ENCODE results near the gene TM6SF1. TPM values are rescaled to one million over a fixed set of nuclear protein-coding genes. Genes with fewer than 3 reads are reported as not detected.

The TM6SF1 gene
- total RNA-seq, 1 donor from 2014 or later = not detected

DNA sequence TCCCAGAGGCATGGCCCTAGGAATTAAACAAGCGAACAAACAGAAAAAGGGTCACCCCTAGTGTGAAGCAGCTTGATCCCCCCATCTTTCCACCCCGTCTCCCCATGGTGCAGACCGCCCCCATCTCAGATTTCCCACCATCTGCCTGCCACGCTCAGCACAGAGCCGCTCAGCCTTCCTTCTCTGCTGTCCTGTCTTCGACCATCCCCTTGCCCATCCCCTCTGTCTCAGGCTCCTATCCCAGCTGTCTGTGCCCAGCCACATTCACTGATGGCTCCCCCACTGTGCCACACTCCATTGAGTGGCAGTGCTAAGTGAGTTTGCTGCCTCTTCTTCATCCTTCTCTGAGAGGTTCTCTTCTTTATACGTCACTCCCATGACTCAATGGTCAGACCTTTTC is 28.7 kb upstream of the TM6SF1 start:
- no peaks in the 10 kb centered on the region for H3K4me1 ChIP-seq
- H4K20me1 ChIP-seq (ENCODE audit: low read depth) = no peaks in the 10 kb centered on the region
- TF ChIP-seq EZH2 (IDR thresholded peaks at IDR 0.05) (no peak), EZH2phosphoT487 (IDR thresholded peaks at IDR 0.05) (no peak)
- TF ChIP-seq, protein P1, sequence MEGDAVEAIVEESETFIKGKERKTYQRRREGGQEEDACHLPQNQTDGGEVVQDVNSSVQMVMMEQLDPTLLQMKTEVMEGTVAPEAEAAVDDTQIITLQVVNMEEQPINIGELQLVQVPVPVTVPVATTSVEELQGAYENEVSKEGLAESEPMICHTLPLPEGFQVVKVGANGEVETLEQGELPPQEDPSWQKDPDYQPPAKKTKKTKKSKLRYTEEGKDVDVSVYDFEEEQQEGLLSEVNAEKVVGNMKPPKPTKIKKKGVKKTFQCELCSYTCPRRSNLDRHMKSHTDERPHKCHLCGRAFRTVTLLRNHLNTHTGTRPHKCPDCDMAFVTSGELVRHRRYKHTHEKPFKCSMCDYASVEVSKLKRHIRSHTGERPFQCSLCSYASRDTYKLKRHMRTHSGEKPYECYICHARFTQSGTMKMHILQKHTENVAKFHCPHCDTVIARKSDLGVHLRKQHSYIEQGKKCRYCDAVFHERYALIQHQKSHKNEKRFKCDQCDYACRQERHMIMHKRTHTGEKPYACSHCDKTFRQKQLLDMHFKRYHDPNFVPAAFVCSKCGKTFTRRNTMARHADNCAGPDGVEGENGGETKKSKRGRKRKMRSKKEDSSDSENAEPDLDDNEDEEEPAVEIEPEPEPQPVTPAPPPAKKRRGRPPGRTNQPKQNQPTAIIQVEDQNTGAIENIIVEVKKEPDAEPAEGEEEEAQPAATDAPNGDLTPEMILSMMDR (IDR thresholded peaks at IDR 0.05) = no peak
- Mint-ChIP-seq H3K9me3 (peaks cover 11% of the 10 kb centered on the region), H3K36me3 (peaks cover 1% of the 10 kb centered on the region), H3K27me3 (ENCODE audit: insufficient read depth, low read depth) (no peaks in the 10 kb centered on the region), H3K4me1 (no peaks in the 10 kb centered on the region), H3K4me3 (no peak overlapping the region), H3K27ac (no peak overlapping the region)
- no peaks in the 10 kb centered on the region for H3F3A ChIP-seq (ENCODE audit: low read depth)
- no peaks in the 10 kb centered on the region for H3K27me3 ChIP-seq
- H3K4me2 ChIP-seq = no peak overlapping the region
- no peaks in the 10 kb centered on the region for H3K9me3 ChIP-seq (ENCODE audit: low read depth)
- no peak for DNase-seq (ENCODE audit: low spot score)
- no peak overlapping the region for H3K9ac ChIP-seq
- H3K79me2 ChIP-seq (ENCODE audit: low read depth) = no peaks in the 10 kb centered on the region
- no peaks in the 10 kb centered on the region for H3K36me3 ChIP-seq
- no peak overlapping the region for H3K27ac ChIP-seq
- H3K4me3 ChIP-seq = no peak overlapping the region
- peak overlapping the region; percentile 42 for H2AFZ ChIP-seq (replicated peaks)

DNA sequence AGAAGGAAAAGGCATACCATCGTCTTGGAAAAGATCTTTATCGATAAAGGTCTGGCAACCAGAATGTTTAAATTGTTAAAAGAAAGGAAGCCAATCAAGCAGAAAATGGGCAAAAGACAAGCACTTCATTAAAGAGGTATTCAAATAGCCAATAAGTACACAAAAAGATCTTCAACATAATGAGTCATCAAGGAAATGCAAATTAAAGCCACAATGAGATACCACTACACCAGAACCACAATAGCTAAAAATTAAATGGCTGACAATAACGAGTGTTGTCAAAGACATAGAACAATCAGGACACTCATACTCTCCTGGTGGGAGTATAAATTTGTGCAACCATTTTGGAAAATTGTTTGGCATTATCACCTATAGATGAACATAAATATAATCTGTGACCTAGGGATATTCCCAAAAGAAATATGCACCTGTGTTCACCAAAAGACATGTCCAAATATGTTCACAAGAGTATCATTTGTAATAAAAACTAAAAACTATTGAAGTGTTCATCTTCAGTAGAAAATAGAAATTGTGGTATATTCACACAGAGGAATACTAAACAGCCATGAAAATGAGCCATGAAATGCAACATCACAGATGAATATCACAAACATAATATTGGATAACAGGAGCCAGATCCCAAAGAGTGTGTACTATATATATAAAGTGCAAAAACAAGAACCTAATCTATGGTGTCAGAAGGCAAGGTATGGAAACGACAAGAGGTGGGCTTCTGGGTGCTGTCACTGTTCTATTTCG is 26.0 kb upstream of the TM6SF1 start:
- no peak overlapping the region for H3K9ac ChIP-seq
- no peak overlapping the region for H3K4me3 ChIP-seq
- Mint-ChIP-seq H3K36me3 (no peaks in the 10 kb centered on the region), H3K9me3 (no peaks in the 10 kb centered on the region), H3K27me3 (ENCODE audit: insufficient read depth, low read depth) (no peaks in the 10 kb centered on the region), H3K4me3 (no peak overlapping the region), H3K4me1 (no peaks in the 10 kb centered on the region), H3K27ac (no peak overlapping the region)
- no peaks in the 10 kb centered on the region for H3K79me2 ChIP-seq (ENCODE audit: low read depth)
- no peaks in the 10 kb centered on the region for H4K20me1 ChIP-seq (ENCODE audit: low read depth)
- H3F3A ChIP-seq (ENCODE audit: low read depth) = no peaks in the 10 kb centered on the region
- H2AFZ ChIP-seq (replicated peaks) = no peak overlapping the region
- H3K4me2 ChIP-seq = no peak overlapping the region
- H3K9me3 ChIP-seq (ENCODE audit: low read depth) = no peaks in the 10 kb centered on the region
- no peaks in the 10 kb centered on the region for H3K36me3 ChIP-seq
- H3K27ac ChIP-seq = no peak overlapping the region
- no peaks in the 10 kb centered on the region for H3K4me1 ChIP-seq
- H3K27me3 ChIP-seq = no peaks in the 10 kb centered on the region
- TF ChIP-seq EZH2 (IDR thresholded peaks at IDR 0.05) = no peak
- no peak for TF ChIP-seq EZH2phosphoT487 (IDR thresholded peaks at IDR 0.05)
- TF ChIP-seq, protein P1 (IDR thresholded peaks at IDR 0.05) = no peak
- DNase-seq (ENCODE audit: low spot score) = no peak

- H3K9me3 ChIP-seq (ENCODE audit: low read depth) = no peaks in the 10 kb centered on the region
Observed at GRCh38 chr15:83082730-83083386, 24.6 kb upstream of the TM6SF1 start.

More at GRCh38 chr15:83082730-83083386, 24.6 kb upstream of the TM6SF1 start:
- Histone ChIP-seq H3K4me3 (no peak overlapping the region), H3K27me3 (no peaks in the 10 kb centered on the region), H3K36me3 (no peaks in the 10 kb centered on the region), H3K9ac (no peak overlapping the region), H3K4me1 (no peaks in the 10 kb centered on the region), H3K79me2 (ENCODE audit: low read depth) (no peaks in the 10 kb centered on the region), H3K4me2 (no peak overlapping the region), H3K27ac (no peak overlapping the region), H3F3A (ENCODE audit: low read depth) (no peaks in the 10 kb centered on the region), H2AFZ (replicated peaks) (no peak overlapping the region), H4K20me1 (ENCODE audit: low read depth) (no peaks in the 10 kb centered on the region)
- TF ChIP-seq, protein P1 (IDR thresholded peaks at IDR 0.05) = no peak
- TF ChIP-seq EZH2 (IDR thresholded peaks at IDR 0.05) (no peak), EZH2phosphoT487 (IDR thresholded peaks at IDR 0.05) (no peak)
- Mint-ChIP-seq H3K27me3 (ENCODE audit: insufficient read depth, low read depth) (no peaks in the 10 kb centered on the region), H3K4me3 (no peak overlapping the region), H3K36me3 (no peaks in the 10 kb centered on the region), H3K27ac (no peak overlapping the region), H3K9me3 (no peaks in the 10 kb centered on the region), H3K4me1 (no peaks in the 10 kb centered on the region)
- no peak for DNase-seq (ENCODE audit: low spot score)
